Rectal smooth muscle tissue (tissue), 1 donor: ENCODE measurements around the gene CFAP97D1.
A peak's percentile ranks its signal among the peaks of the same experiment; 100 is the strongest.

ENCODE experiments used
- H3K27ac ChIP-seq: one replicate; pipeline ENCODE4 v1.7.0; 2013; ENCODE audit warnings: low read depth, low read length, inconsistent platforms
- H3K27me3 ChIP-seq: one replicate; pipeline ENCODE4 v1.7.0; 2013; ENCODE audit warnings: low read length; ENCODE audit not compliant: control insufficient read depth, insufficient read depth
- H3K36me3 ChIP-seq: one replicate; pipeline ENCODE4 v1.7.0; 2013; ENCODE audit warnings: low read length; ENCODE audit not compliant: control insufficient read depth, insufficient read depth
- H3K4me1 ChIP-seq: one replicate; pipeline ENCODE4 v1.7.0; 2013; ENCODE audit warnings: low read length; ENCODE audit not compliant: control insufficient read depth, insufficient read depth
- H3K4me3 ChIP-seq: one replicate; pipeline ENCODE4 v1.7.0; 2013; ENCODE audit warnings: low read length
- H3K9ac ChIP-seq: one replicate; pipeline ENCODE4 v1.7.0; 2013; ENCODE audit warnings: low read length

The CFAP97D1 gene

GRCh38 chr17:43823350-43824084, 43.3 kb downstream of the CFAP97D1 start:
- Histone ChIP-seq H3K27ac (peak overlapping the region; percentile 56), H3K4me3 (no peak overlapping the region), H3K36me3 (no peaks in the 10 kb centered on the region), H3K9ac (no peak overlapping the region), H3K4me1 (peaks cover 6% of the 10 kb centered on the region), H3K27me3 (no peaks in the 10 kb centered on the region)

- Histone ChIP-seq H3K36me3 (no peaks in the 10 kb centered on the region), H3K9ac (no peak overlapping the region), H3K4me3 (no peak overlapping the region), H3K4me1 (peaks cover 6% of the 10 kb centered on the region), H3K27ac (no peak overlapping the region), H3K27me3 (no peaks in the 10 kb centered on the region)
Measured at GRCh38 chr17:43825567-43825966, 45.3 kb downstream of the CFAP97D1 start.

DNA sequence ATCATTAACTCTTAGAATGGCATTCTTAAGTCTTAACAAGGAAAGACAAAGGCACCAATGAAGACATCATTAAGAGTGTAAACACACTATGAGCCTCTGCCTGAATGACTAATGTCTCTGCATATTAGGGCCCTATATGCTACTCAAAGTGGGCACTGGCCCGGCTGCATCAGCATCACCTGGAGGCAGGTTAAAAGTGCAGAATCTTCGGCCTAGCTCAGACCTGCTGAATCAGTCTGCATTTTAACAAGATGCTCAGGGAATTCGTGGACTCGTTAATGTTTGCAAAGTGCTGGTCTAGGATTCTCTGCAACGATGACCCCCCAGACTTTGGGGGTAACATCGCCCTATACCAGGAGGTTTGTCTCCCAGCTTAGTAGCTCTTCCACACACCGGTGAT, 46.0 kb downstream of the CFAP97D1 start:
- no peak overlapping the region for H3K9ac ChIP-seq
- H3K27me3 ChIP-seq: no peaks in the 10 kb centered on the region
- no peaks in the 10 kb centered on the region for H3K36me3 ChIP-seq
- H3K4me3 ChIP-seq: no peak overlapping the region
- H3K27ac ChIP-seq: no peak overlapping the region
- peaks cover 6% of the 10 kb centered on the region for H3K4me1 ChIP-seq

DNA sequence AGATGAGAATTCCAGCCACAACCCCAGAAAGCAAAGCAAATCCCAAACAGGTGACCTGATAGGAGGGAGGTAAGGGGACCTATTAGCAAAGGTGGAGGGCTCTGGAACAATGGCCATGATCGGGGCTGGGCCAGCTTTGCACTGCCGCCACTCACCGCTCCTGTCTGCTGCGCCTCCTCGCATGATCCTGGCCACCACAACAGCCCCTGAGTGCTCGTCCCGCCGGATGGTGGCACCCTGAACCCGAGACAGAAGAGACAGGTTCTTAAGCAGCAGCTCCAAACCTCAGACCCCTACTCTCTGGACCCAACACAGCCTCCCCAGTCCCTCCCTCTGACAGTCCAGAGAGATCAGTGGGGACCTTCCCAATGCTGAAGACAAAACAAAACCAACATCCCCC, 47.4 kb downstream of the CFAP97D1 start:
- Histone ChIP-seq H3K36me3 (no peaks in the 10 kb centered on the region), H3K27ac (no peak overlapping the region), H3K4me1 (peaks cover 6% of the 10 kb centered on the region), H3K4me3 (no peak overlapping the region), H3K9ac (no peak overlapping the region), H3K27me3 (no peaks in the 10 kb centered on the region)

DNA sequence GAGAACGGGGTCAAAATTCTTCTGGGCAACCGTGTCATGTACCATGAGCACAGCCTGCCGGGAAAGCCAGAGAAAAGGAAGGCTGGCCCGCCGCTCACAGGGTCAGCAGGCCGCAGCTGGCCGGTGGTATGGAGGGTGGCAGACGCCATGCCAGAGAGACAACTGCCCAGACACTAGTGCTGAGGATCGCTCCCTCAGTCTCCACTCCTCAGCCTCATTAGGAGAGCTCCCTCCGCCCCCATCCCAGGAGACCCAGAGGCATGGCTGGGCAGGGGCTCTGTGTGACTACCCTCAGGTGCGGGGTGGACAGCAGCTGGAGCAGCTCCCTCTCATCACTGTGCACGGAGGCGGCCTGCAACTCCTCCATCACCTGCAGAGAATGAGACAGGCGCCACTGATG, 49.5 kb downstream of the CFAP97D1 start:
- Histone ChIP-seq H3K9ac (no peak overlapping the region), H3K4me3 (no peak overlapping the region), H3K4me1 (peaks cover 5% of the 10 kb centered on the region), H3K27me3 (no peaks in the 10 kb centered on the region), H3K27ac (no peak overlapping the region), H3K36me3 (no peaks in the 10 kb centered on the region)

DNA sequence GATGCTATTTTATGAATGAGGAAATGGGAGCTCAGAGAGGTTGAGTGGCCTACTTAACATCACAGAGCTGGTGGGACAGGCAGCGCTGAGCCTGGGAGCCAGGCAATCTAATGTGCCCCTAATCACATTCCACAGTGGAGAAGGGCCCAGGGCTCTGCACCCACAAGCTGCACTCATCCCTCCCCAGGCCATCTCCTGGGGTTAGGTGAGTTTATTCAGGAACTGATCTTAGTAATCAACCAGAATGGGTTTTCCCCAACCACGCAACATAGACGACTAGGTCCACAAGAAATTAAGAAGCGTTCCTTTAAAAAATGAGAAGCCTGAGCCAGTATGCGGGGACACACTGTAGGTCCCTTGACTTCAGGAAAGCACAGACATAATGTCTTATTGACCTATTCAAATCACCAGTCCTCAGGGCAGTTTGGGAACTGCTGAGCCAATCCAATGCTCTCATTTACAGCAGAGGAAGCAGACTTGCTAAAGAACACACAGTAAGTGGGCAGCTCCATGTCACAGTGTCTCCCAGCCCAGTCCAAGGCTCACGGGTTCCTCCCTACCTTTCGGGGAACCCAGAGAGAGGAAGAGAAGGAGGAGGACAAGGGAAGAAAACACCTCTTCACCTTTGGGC, 50.4 kb downstream of the CFAP97D1 start:
- Histone ChIP-seq H3K9ac (no peak overlapping the region), H3K36me3 (no peaks in the 10 kb centered on the region), H3K27me3 (no peaks in the 10 kb centered on the region), H3K4me3 (no peak overlapping the region), H3K27ac (no peak overlapping the region), H3K4me1 (peaks cover 5% of the 10 kb centered on the region)

DNA sequence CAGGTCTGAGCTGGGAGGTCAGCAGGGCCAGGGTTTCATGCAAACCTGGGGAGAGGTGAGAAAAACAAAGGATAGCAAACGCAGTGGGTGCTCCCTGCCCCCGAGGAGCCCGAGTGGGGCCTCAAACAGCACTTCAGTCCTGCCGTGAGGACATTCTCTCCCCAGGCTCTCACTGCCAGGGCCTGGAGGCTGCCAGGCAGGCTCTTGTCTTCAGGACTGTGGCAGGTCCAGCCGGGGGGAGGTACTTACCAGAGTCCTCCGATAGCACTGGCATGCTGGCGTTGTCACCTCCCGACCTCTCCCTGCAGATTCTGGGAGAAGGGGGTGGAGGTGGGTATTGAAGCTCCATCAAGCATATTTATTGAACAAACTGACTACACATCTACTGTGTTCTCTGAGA, 51.4 kb downstream of the CFAP97D1 start:
- Histone ChIP-seq H3K9ac (no peak overlapping the region), H3K36me3 (no peaks in the 10 kb centered on the region), H3K27ac (no peak overlapping the region), H3K4me1 (peaks cover 5% of the 10 kb centered on the region), H3K4me3 (no peak overlapping the region), H3K27me3 (no peaks in the 10 kb centered on the region)

DNA sequence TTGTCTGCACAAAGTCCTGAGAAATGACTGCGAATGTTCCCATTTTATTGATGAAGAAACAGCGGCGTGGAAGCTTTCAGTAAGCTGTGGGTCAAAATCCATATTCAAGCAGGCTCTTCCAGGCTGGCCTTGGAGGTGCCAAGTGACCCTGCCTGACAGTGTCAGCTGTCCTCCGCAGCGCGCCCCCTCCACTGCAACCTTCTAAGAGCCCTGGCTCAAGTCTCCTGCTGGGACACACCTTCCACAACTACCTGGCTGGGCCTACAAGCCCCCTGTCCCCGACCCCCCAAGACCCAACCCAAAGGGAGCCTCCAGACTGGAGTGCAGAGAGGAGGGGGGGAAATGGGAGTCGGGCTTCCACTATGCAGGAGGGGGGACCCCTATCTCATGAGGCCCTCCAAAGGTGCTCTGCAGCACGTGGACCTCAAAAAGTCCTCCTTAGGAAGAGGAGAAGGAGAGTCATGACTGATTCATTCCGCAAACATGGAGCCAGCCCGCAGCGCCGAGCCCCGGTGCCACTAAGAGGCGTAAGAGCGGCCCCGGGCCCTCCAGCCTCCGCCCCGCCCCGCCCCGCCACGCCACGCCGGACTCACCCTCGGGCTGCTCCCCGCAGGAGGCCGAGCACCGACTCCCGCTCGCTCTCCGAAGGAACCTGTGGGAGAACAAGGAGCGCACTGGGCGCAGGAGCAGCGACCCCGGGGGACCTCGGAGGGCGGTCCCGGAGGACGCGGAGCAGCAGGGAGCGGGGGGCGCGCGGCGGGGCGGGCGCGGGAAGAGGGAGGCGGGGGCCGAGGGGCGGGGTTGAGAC, 52.1 kb downstream of the CFAP97D1 start:
- peaks cover 5% of the 10 kb centered on the region for H3K4me1 ChIP-seq
- peak overlapping the region; percentile 24 for H3K9ac ChIP-seq
- H3K27me3 ChIP-seq: no peaks in the 10 kb centered on the region
- H3K27ac ChIP-seq: peak overlapping the region; percentile 16
- peak overlapping the region; percentile 53 for H3K4me3 ChIP-seq
- H3K36me3 ChIP-seq: no peaks in the 10 kb centered on the region

DNA sequence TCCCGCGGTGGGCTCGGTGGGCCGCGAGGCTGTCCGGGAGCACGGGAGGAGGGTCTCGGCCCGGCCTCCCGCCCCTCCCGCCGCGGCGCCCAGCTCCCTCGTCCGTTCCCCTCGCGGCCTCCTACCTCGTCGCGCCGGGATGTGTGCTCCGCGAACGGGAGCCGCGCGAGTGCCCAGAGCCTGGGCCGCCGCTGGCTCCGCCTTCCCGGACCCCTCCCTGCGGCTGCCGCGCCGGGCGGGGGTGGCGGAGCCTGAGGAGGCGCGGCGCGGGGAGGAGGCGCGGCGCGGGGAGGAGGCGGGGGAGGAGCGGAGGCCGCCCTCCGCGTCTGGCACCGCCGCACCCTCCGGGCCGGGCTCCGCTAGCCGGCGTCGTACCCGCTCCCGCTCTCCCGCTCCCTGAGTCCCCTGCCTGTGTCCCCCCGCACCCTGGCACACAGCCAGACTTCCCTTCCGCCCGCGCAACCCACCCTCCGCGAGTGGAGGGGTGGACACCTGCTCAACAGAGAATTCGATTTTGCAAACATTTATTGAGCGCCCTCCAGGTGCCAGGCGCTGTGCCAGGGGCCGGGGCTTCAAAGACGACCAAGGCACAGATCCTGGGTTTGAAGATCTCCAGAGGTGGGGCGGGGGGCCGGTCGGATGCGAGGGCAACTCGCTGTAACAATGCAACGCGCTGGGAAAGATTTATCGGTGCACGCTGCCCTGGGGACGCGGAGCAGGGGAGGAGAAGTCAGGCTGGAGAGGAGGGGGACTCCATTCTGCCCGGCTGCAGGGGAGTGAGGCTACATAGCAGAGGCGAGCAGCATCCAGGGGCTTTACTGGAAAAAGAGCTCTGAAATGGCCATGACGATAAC, 53.0 kb downstream of the CFAP97D1 start, which contains the start of gene MPP3:
Gene MPP3, minus strand, starts transcription at position 171 of the 854 bp plus-strand sequence. CDS start 1,240 bp downstream, outside the sequence.
- Histone ChIP-seq H3K27ac (peak within 1 kb of the TSS; percentile 16), H3K36me3 (no peaks in the 10 kb centered on the region), H3K4me3 (peak within 1 kb of the TSS; percentile 65), H3K9ac (peak within 1 kb of the TSS; percentile 24), H3K27me3 (no peaks in the 10 kb centered on the region), H3K4me1 (peaks cover 5% of the 10 kb centered on the region)

- peak overlapping the region; percentile 65 for H3K4me3 ChIP-seq
- H3K27me3 ChIP-seq: no peaks in the 10 kb centered on the region
- H3K4me1 ChIP-seq: peaks cover 5% of the 10 kb centered on the region
- H3K9ac ChIP-seq: no peak overlapping the region
- no peaks in the 10 kb centered on the region for H3K36me3 ChIP-seq
- no peak overlapping the region for H3K27ac ChIP-seq
Measured at GRCh38 chr17:43834106-43834505, 53.9 kb downstream of the CFAP97D1 start.
